ENCODE measurements around the gene ZSCAN21. TPM values are rescaled to one million over a fixed set of nuclear protein-coding genes. Genes with fewer than 3 reads are reported as not detected.

Gene ZSCAN21
- total and polyA plus RNA-seq, 10 of the 15 experiments (the other 5 are each of a cell fraction or from before 2014, with no cell fraction given) = 1.9 to 9.6 (median 7.1) TPM

DNA sequence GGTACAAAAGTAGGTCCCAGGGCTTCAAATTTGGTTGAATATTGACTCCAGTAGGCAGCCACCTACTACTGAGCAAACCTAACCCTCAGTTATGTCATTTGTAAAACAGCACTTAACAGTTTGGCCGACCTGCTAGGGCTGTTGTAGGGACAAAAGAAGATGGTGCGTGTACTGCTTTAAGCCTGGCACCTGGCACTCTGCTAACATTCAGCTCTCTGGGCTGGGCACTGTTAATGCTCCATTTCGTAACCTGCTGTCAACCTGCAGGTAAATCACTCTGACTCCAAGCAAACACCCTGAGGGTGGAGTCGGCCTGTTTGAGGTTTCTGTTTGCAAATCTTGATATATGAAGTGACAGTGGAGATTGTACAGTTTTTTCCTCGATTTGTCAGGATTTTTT lies 27.0 kb upstream of the ZSCAN21 start:
- ChIA-PET POLR2A (interaction anchor here (0.7 kb wide), 1 partner anchor 9 kb away, joined by 3 read pairs; no protein-coding TSS in a partner anchor), SMC1A (ENCODE audit: uncharacterized antibody, unreplicated experiment) (interaction anchor here (1.0 kb wide), 1 partner anchor 27 kb away, joined by 3 read pairs; the partner anchor contains the start of gene ZSCAN21), CTCF (interaction anchor here (1.1 to 1.2 kb wide), 2 partner anchors 22 to 109 kb away, joined by 3 read pairs; no protein-coding TSS in a partner anchor), RAD21 (ENCODE audit: unreplicated experiment) (no interaction called here)
- no TSS peak for BruUV-seq (replicated peaks)
- Histone ChIP-seq H3K4me3 (no peak overlapping the region), H4K20me1 (ENCODE audit: control insufficient read depth, insufficient read depth) (no peaks in the 10 kb centered on the region), H3K36me3 (ENCODE audit: control insufficient read depth in 2 of 2, insufficient read depth in 2 of 2, low read length in 1 of 2) (peaks cover 11 to 12% of the 10 kb centered on the region in 2 experiments), H3K9ac (ENCODE audit: control insufficient read depth, insufficient read depth, low read length) (no peak overlapping the region), H2AFZ (ENCODE audit: control insufficient read depth, low read depth, low read length) (no peak overlapping the region), H3K27ac (ENCODE audit: control insufficient read depth, insufficient read depth) (no peak overlapping the region), H3K9me3 (replicated peaks; ENCODE audit: control insufficient read depth, insufficient read depth, low read length) (no peaks in the 10 kb centered on the region), H3K79me2 (ENCODE audit: control insufficient read depth, insufficient read depth, low read length) (peaks cover 24% of the 10 kb centered on the region), H3K27me3 (replicated peaks in 1 of 2; ENCODE audit: control insufficient read depth in 2 of 2, insufficient read depth in 2 of 2, low read length in 1 of 2) (no peaks in the 10 kb centered on the region), H3K4me2 (ENCODE audit: control insufficient read depth, insufficient read depth) (no peak overlapping the region), H3K4me1 (ENCODE audit: control insufficient read depth, insufficient read depth, low read length) (peaks cover 5% of the 10 kb centered on the region; the same call in 1 of the 2 replicates)
- no peak for DNase-seq (ENCODE audit: low read depth, low spot score)
- no peak for ATAC-seq
- 87% methylated on average over 5 of the region's 5 CpGs for WGBS (ENCODE audit: insufficient coverage, insufficient replicate concordance, low lambda C conversion rate, missing lambda C conversion rate)
- intact Hi-C loops (cut with micrococcal nuclease; ENCODE audit: unreplicated experiment) = no loop called here
- in situ Hi-C loops (cut with MboI) = no loop called here
- TF ChIP-seq, protein P1, sequence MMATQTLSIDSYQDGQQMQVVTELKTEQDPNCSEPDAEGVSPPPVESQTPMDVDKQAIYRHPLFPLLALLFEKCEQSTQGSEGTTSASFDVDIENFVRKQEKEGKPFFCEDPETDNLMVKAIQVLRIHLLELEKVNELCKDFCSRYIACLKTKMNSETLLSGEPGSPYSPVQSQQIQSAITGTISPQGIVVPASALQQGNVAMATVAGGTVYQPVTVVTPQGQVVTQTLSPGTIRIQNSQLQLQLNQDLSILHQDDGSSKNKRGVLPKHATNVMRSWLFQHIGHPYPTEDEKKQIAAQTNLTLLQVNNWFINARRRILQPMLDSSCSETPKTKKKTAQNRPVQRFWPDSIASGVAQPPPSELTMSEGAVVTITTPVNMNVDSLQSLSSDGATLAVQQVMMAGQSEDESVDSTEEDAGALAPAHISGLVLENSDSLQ (IDR thresholded peaks at IDR 0.05) = no peak
- TF ChIP-seq IRF4 (IDR thresholded peaks at IDR 0.05; ENCODE audit: low read depth, low read length) (no peak), STAT1 (conservative IDR thresholded peaks at IDR 0.05) (no peak)
- TF ChIP-seq, protein P2, sequence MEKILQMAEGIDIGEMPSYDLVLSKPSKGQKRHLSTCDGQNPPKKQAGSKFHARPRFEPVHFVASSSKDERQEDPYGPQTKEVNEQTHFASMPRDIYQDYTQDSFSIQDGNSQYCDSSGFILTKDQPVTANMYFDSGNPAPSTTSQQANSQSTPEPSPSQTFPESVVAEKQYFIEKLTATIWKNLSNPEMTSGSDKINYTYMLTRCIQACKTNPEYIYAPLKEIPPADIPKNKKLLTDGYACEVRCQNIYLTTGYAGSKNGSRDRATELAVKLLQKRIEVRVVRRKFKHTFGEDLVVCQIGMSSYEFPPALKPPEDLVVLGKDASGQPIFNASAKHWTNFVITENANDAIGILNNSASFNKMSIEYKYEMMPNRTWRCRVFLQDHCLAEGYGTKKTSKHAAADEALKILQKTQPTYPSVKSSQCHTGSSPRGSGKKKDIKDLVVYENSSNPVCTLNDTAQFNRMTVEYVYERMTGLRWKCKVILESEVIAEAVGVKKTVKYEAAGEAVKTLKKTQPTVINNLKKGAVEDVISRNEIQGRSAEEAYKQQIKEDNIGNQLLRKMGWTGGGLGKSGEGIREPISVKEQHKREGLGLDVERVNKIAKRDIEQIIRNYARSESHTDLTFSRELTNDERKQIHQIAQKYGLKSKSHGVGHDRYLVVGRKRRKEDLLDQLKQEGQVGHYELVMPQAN (conservative IDR thresholded peaks at IDR 0.05) = no peak
- FAIRE-seq = no peak

All from GM12878 (cell line).